K562 (cell line): Measurements from ENCODE around the gene HOXB7. TPM values are rescaled to one million over a fixed set of nuclear protein-coding genes. Genes with fewer than 3 reads are reported as not detected.

Experiments used
- CHD2 ChIP-seq: IDR thresholded peaks from 2 replicates; pipeline ENCODE4 v1.6.1; 2011; ENCODE audit warnings: low read depth, low read length
- ETV6 ChIP-seq, 3 experiments: fragments of 150-350 bp in 1 of 3; sonication (generic) in 1 of 3; formaldehyde crosslinking in 1 of 3; IDR thresholded peaks; 2 replicates each; pipeline versions ENCODE4 v1.6.1 to v1.8.0; 2014 to 2022; ENCODE audit warnings: borderline replicate concordance in 2 of 3, low read depth in 2 of 3, antibody characterized with exemption in 1 of 3, low read length in 1 of 3, mild to moderate bottlenecking in 1 of 3, missing genetic modification reagents in 1 of 3
- FOXP1 ChIP-seq: sonication (generic); formaldehyde crosslinking; IDR thresholded peaks from 2 replicates; pipeline ENCODE4 v1.8.0; 2022; ENCODE audit warnings: mild to moderate bottlenecking, missing genetic modification reagents
- HMG20B ChIP-seq: fragments of 250-450 bp; sonication (Bioruptor Pico); IDR thresholded peaks from 2 replicates; pipeline ENCODE4 v1.5.0; 2021; ENCODE audit warnings: mild to moderate bottlenecking
- HMGN3 ChIP-seq: IDR thresholded peaks from 2 replicates; pipeline ENCODE4 v1.6.1; 2011; ENCODE audit warnings: borderline replicate concordance, low read depth, mild to moderate bottlenecking, mixed read lengths, low read length; ENCODE audit not compliant: insufficient read length; ENCODE audit errors: extremely low read depth
- JUN ChIP-seq, 2 experiments: sonication (generic) in 1 of 2; formaldehyde crosslinking in 1 of 2; IDR thresholded peaks; 2 replicates each; pipeline versions ENCODE4 v1.6.1 to v1.8.0; 2012 to 2022; ENCODE audit warnings: borderline replicate concordance in 2 of 2, mild to moderate bottlenecking in 2 of 2, improper control_type of control experiment in 1 of 2, low read depth in 1 of 2, low read length in 1 of 2, missing genetic modification reagents in 1 of 2
- KDM1A ChIP-seq, 2 experiments: fragments of 450-650 bp; IDR thresholded peaks; 2 replicates each; pipeline ENCODE4 v1.6.1; 2016; ENCODE audit warnings: mild to moderate bottlenecking in 2 of 2
- NEUROD1 ChIP-seq: fragments of 150-350 bp; IDR thresholded peaks from 2 replicates; pipeline ENCODE4 v1.6.1; 2014; ENCODE audit warnings: borderline replicate concordance, low read length, low read depth; ENCODE audit not compliant: partially characterized antibody
- NFIC ChIP-seq: fragments of 450-650 bp; IDR thresholded peaks from 2 replicates; pipeline ENCODE4 v1.6.1; 2017; ENCODE audit warnings: mild to moderate bottlenecking, inconsistent platforms
- NFRKB ChIP-seq: fragments of 450-650 bp; IDR thresholded peaks from 2 replicates; pipeline ENCODE4 v1.6.1; 2016; ENCODE audit warnings: low read depth
- POLR2AphosphoS5 ChIP-seq: IDR thresholded peaks from 2 replicates; pipeline ENCODE4 v1.6.1; 2011; ENCODE audit warnings: mild to moderate bottlenecking, low read depth, low read length, moderate library complexity; ENCODE audit not compliant: control insufficient read depth, insufficient read depth
- POLR2H ChIP-seq: IDR thresholded peaks from 2 replicates; pipeline ENCODE4 v1.6.1; 2016; ENCODE audit warnings: missing genetic modification characterization, low read depth, mild to moderate bottlenecking, control low read depth, missing compliant biosample characterization, moderate library complexity
- SMARCC2 ChIP-seq: fragments of 450-650 bp; IDR thresholded peaks from 2 replicates; pipeline ENCODE4 v1.6.1; 2017; ENCODE audit warnings: antibody characterized with exemption, moderate library complexity, mild to moderate bottlenecking, low read depth
- TARDBP ChIP-seq: fragments of 450-650 bp; IDR thresholded peaks from 2 replicates; pipeline ENCODE4 v1.6.1; 2016
- TCFL5 ChIP-seq: fragments of 250-450 bp; sonication (Bioruptor Pico); conservative IDR thresholded peaks from 2 replicates; pipeline ENCODE4 v1.6.1; 2021; ENCODE audit warnings: mild to moderate bottlenecking, moderate library complexity, matching md5 sums
- TEAD2 ChIP-seq: fragments of 450-650 bp; IDR thresholded peaks from 2 replicates; pipeline ENCODE4 v1.6.1; 2016; ENCODE audit warnings: missing genetic modification characterization, control low read depth, missing compliant biosample characterization
- XRCC5 ChIP-seq: fragments of 200-400 bp; formaldehyde crosslinking; IDR thresholded peaks from 2 replicates; pipeline ENCODE4 v1.6.1; 2017; ENCODE audit warnings: low read depth, mild to moderate bottlenecking, low read length
- ZBED1 ChIP-seq: IDR thresholded peaks from 2 replicates; pipeline ENCODE4 v1.6.1; 2014
- polyA plus RNA-seq, 8 experiments: library from polyadenylated mRNA; depleted of rRNA in 4 of 8; stranded (reverse) in 5 of 8; unstranded in 3 of 8; fragments of >200 nt; fragmentation: Nextera tagmentation in 2 of 8; fragmentation: Illumina TruSeq in 1 of 8; extraction: Ambion mirVana in 2 of 8; extraction: Trizol in 1 of 8; gene quantifications; 2 replicates each; pipeline versions ENCODE4 v1.2.1 to v1.2.3, GENCODE V29; 2011 to 2014; ENCODE audit warnings: inconsistent platforms in 1 of 8, missing spikeins in 1 of 8
- total RNA-seq, 7 experiments: library from RNA; depleted of rRNA in 6 of 7; stranded (reverse); fragments of >200 nt in 6 of 7; fragmentation: Illumina TruSeq in 2 of 7; extraction: Trizol in 2 of 7; gene quantifications; 2 replicates each; pipeline versions ENCODE4 v1.2.1 to v1.2.3, GENCODE V29; 2011 to 2021; ENCODE audit warnings: low replicate concordance in 1 of 7
- TF ChIP-seq, protein P1 (sequence below): fragments of 450-650 bp; IDR thresholded peaks from 2 replicates; pipeline ENCODE4 v1.6.1; 2017; ENCODE audit warnings: antibody characterized with exemption
- TF ChIP-seq, protein P2 (sequence below), 2 experiments: IDR thresholded peaks; 2 replicates each; pipeline ENCODE4 v1.6.1; 2011; ENCODE audit warnings: borderline replicate concordance in 1 of 2, control low read depth in 1 of 2, low read depth in 1 of 2, low read length in 1 of 2, mild to moderate bottlenecking in 1 of 2, mixed read lengths in 1 of 2, moderate library complexity in 1 of 2; ENCODE audit not compliant: insufficient read depth in 1 of 2, insufficient read length in 1 of 2, poor library complexity in 1 of 2, severe bottlenecking in 1 of 2; ENCODE audit errors: extremely low read depth in 1 of 2
- TF ChIP-seq, protein P3 (sequence below): sonication (generic); formaldehyde crosslinking; IDR thresholded peaks from 2 replicates; pipeline ENCODE4 v1.8.0; 2022; ENCODE audit warnings: mild to moderate bottlenecking, missing genetic modification reagents

The HOXB7 gene
- total and polyA plus RNA-seq, 9 of the 15 experiments (the other 6 are each of a cell fraction or from before 2014, with no cell fraction given): 5.5 to 16.7 (median 8.3) TPM

DNA sequence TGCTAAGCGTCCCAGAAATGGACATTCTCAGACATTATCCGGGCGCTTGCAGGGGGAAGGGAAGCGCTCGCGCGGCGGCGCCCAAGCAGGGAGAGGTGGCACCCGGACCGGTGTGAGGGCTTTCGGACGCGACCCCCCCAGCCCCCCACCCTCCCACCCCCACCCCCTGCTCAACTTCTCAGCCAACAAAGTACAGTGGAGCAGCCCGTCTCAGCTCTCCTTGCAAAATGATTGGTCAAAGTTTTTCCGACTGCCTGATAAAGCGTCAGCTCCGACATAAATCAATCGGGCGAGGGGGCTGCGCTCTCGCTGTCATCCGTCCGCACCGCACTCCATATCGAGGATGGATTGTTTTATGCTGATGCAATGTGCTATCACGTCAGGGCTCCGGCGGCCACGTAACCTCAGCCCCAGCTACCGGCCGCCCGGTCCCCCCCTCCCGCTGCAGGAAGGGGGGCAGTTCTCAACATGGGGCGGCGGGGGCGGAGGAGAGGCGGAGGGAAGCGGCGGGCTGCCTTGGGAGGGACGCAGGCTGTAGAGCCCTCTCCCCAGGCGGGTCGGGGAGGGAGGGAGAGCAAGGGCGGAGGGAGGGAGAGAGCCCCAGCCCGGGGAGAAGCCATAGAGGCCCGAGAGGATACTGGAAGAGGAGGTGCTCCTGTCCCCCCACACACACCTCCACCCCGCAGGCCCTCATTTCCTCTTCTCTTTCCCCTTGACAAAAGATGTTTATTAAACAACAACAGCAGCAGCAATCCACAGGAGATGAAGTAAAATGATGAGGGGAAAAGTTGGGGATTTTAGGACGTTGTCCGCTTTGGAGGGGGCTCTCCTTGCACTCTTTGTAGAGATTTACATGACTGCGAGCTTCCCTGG is 15.7 kb upstream of the HOXB7 start, which contains the start of gene HOXB9 (continued):
- TF ChIP-seq, protein P1, sequence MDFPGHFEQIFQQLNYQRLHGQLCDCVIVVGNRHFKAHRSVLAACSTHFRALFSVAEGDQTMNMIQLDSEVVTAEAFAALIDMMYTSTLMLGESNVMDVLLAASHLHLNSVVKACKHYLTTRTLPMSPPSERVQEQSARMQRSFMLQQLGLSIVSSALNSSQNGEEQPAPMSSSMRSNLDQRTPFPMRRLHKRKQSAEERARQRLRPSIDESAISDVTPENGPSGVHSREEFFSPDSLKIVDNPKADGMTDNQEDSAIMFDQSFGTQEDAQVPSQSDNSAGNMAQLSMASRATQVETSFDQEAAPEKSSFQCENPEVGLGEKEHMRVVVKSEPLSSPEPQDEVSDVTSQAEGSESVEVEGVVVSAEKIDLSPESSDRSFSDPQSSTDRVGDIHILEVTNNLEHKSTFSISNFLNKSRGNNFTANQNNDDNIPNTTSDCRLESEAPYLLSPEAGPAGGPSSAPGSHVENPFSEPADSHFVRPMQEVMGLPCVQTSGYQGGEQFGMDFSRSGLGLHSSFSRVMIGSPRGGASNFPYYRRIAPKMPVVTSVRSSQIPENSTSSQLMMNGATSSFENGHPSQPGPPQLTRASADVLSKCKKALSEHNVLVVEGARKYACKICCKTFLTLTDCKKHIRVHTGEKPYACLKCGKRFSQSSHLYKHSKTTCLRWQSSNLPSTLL: peak; percentile 78
- TF ChIP-seq POLR2H (peak; percentile 69), XRCC5 (0 out of 2 replicates have a peak, but pooled peaks have one; percentile 31), JUN (IDR thresholded peaks at IDR 0.05; ENCODE audit: borderline replicate concordance, low read depth, low read length) (peak; percentile 83), JUN (CRISPR knock-in tag; IDR thresholded peaks at IDR 0.05; ENCODE audit: borderline replicate concordance) (no peak; the same call in 1 of the 2 replicates), CHD2 (0 out of 2 replicates have a peak, but pooled peaks have one; percentile 12), NEUROD1 (peak; percentile 89), SMARCC2 (no peak), HMGN3 (peak; percentile 98), TEAD2 (tag) (peak; percentile 21; the same call in 1 of the 2 replicates), TCFL5 (CRISPR knock-in tag) (no peak), HMG20B (CRISPR knock-in tag) (no peak), NFRKB (0 out of 2 replicates have a peak, but pooled peaks have one; percentile 71), POLR2AphosphoS5 (peak; percentile 62), FOXP1 (CRISPR knock-in tag) (no peak), ZBED1 (peak; percentile 89; the same call in 1 of the 2 replicates), TARDBP (0 out of 2 replicates have a peak, but pooled peaks have one; percentile 44), KDM1A (IDR thresholded peaks at IDR 0.05) (peak in 1 of 2 experiments; percentile 85; a peak in 3 of 4 replicates), NFIC (no peak; the same call in 1 of the 2 replicates), ETV6 (IDR thresholded peaks at IDR 0.05; ENCODE audit: borderline replicate concordance in 1 of 2, low read depth in 2 of 2, low read length in 1 of 2) (no peak; a peak in 1 of 4 replicates), ETV6 (CRISPR knock-in tag; IDR thresholded peaks at IDR 0.05; ENCODE audit: borderline replicate concordance) (no peak)
- TF ChIP-seq, protein P2, sequence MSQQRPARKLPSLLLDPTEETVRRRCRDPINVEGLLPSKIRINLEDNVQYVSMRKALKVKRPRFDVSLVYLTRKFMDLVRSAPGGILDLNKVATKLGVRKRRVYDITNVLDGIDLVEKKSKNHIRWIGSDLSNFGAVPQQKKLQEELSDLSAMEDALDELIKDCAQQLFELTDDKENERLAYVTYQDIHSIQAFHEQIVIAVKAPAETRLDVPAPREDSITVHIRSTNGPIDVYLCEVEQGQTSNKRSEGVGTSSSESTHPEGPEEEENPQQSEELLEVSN (IDR thresholded peaks at IDR 0.05; ENCODE audit: borderline replicate concordance in 1 of 2, extremely low read depth in 1 of 2, insufficient read depth in 1 of 2, insufficient read length in 1 of 2, low read depth in 1 of 2, low read length in 1 of 2, poor library complexity in 1 of 2, severe bottlenecking in 1 of 2): no peak
- TF ChIP-seq, protein P3, sequence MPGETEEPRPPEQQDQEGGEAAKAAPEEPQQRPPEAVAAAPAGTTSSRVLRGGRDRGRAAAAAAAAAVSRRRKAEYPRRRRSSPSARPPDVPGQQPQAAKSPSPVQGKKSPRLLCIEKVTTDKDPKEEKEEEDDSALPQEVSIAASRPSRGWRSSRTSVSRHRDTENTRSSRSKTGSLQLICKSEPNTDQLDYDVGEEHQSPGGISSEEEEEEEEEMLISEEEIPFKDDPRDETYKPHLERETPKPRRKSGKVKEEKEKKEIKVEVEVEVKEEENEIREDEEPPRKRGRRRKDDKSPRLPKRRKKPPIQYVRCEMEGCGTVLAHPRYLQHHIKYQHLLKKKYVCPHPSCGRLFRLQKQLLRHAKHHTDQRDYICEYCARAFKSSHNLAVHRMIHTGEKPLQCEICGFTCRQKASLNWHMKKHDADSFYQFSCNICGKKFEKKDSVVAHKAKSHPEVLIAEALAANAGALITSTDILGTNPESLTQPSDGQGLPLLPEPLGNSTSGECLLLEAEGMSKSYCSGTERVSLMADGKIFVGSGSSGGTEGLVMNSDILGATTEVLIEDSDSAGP: no peak
